ENCODE data around the gene COX7A2L. TPM values are rescaled to one million over a fixed set of nuclear protein-coding genes. Genes with fewer than 3 reads are reported as not detected.

COX7A2L gene
- total RNA-seq, 4 donors from 2014 or later, result 125 to 163 (median 150) TPM

GRCh38 chr2:42361728-42362283 is 789 bp upstream of the COX7A2L start:
- TF ChIP-seq CTCF (IDR thresholded peaks at IDR 0.05; ENCODE audit: low read depth), result no peak

GRCh38 chr2:42360493-42360889 is 526 bp downstream of the COX7A2L start:
- TF ChIP-seq CTCF (IDR thresholded peaks at IDR 0.05; ENCODE audit: low read depth), result no peak

- TF ChIP-seq CTCF (IDR thresholded peaks at IDR 0.05; ENCODE audit: low read depth), result no peak
Measured at GRCh38 chr2:42359965-42360483, 993 bp downstream of the COX7A2L start.

- no peak for TF ChIP-seq CTCF (IDR thresholded peaks at IDR 0.05; ENCODE audit: low read depth)
Measured at GRCh38 chr2:42359304-42359964, 1.6 kb downstream of the COX7A2L start.

- no peak for TF ChIP-seq CTCF (IDR thresholded peaks at IDR 0.05; ENCODE audit: low read depth)
Measured at GRCh38 chr2:42353792-42354429, 7.1 kb downstream of the COX7A2L start.

- TF ChIP-seq CTCF (IDR thresholded peaks at IDR 0.05; ENCODE audit: low read depth), result no peak
Measured at GRCh38 chr2:42351864-42352263, 9.2 kb downstream of the COX7A2L start.

GRCh38 chr2:42350434-42351063 is 10.5 kb downstream of the COX7A2L start:
- TF ChIP-seq CTCF (IDR thresholded peaks at IDR 0.05; ENCODE audit: low read depth), result no peak

All from subcutaneous adipose tissue (tissue), 4 donors.